CD14-positive monocyte (primary cell): ENCODE measurements around the gene TBC1D20. TPM values are rescaled to one million over a fixed set of nuclear protein-coding genes. Genes with fewer than 3 reads are reported as not detected.
A peak's percentile ranks its signal among the peaks of the same experiment; 100 is the strongest.

ENCODE experiments used
- DNase-seq, 3 donors: peaks; one replicate each; pipeline ENCODE4 v3.0.0-alpha.2; 2011 to 2022
- H2AFZ ChIP-seq: 2 replicates; pipeline ENCODE4 v1.6.0; 2012; ENCODE audit warnings: mild to moderate bottlenecking, low read depth, low read length, inconsistent platforms; ENCODE audit not compliant: insufficient read depth, poor library complexity, severe bottlenecking
- H3K27ac ChIP-seq, 2 donors: 1 replicate in 1 of 2; 2 replicates in 1 of 2; pipeline ENCODE4 v1.5.1; 2012 to 2013; ENCODE audit warnings: low read length in 2 of 2, control low read depth in 1 of 2, inconsistent platforms in 1 of 2, low read depth in 1 of 2, mild to moderate bottlenecking in 1 of 2
- H3K27me3 ChIP-seq, 2 donors: one replicate each; pipeline versions ENCODE4 v1.6.0 to v1.6.1; 2011 to 2013; ENCODE audit warnings: low read length in 2 of 2; ENCODE audit not compliant: control insufficient read depth in 2 of 2, insufficient read depth in 2 of 2
- H3K36me3 ChIP-seq, 2 donors: replicated peaks in 1 of 2; 1 replicate in 1 of 2; 2 replicates in 1 of 2; pipeline versions ENCODE4 v1.5.1 to v1.6.1; 2012 to 2013; ENCODE audit warnings: low read length in 2 of 2, control low read depth in 1 of 2, inconsistent platforms in 1 of 2, mild to moderate bottlenecking in 1 of 2; ENCODE audit not compliant: insufficient read depth in 2 of 2, control insufficient read depth in 1 of 2
- H3K4me1 ChIP-seq, 2 donors: 1 replicate in 1 of 2; 2 replicates in 1 of 2; pipeline versions ENCODE4 v1.5.1 to v1.6.1; 2012 to 2013; ENCODE audit warnings: low read length in 2 of 2, control low read depth in 1 of 2, inconsistent platforms in 1 of 2, mild to moderate bottlenecking in 1 of 2, moderate library complexity in 1 of 2; ENCODE audit not compliant: insufficient read depth in 2 of 2, control insufficient read depth in 1 of 2
- H3K4me2 ChIP-seq: replicated peaks from 2 replicates; pipeline ENCODE3; 2012; ENCODE audit warnings: low read length, moderate library complexity, mild to moderate bottlenecking; ENCODE audit not compliant: poor library complexity, severe bottlenecking; ENCODE audit errors: extremely low read depth
- H3K4me3 ChIP-seq, 3 experiments: fragments of 200-600 bp in 1 of 3; sonication (generic) in 1 of 3; replicated peaks in 1 of 3; 1 replicate in 2 of 3; 2 replicates in 1 of 3; pipeline ENCODE4 v1.5.1; 2011 to 2013; ENCODE audit warnings: low read length in 3 of 3, mild to moderate bottlenecking in 3 of 3, control low read depth in 2 of 3, low read depth in 2 of 3, inconsistent platforms in 1 of 3, moderate library complexity in 1 of 3
- H3K79me2 ChIP-seq: 2 replicates; pipeline ENCODE4 v1.6.0; 2012; ENCODE audit warnings: mild to moderate bottlenecking, control low read depth, inconsistent platforms, low read length, moderate library complexity; ENCODE audit not compliant: insufficient read depth
- H3K9ac ChIP-seq: 2 replicates; pipeline ENCODE4 v1.6.0; 2017; ENCODE audit warnings: low read length, mild to moderate bottlenecking; ENCODE audit not compliant: insufficient read depth, poor library complexity, severe bottlenecking
- H3K9me3 ChIP-seq, 2 donors: replicated peaks in 1 of 2; 1 replicate in 1 of 2; 2 replicates in 1 of 2; pipeline versions ENCODE4 v1.5.1 to v1.6.1; 2012 to 2013; ENCODE audit warnings: low read length in 2 of 2, control low read depth in 1 of 2; ENCODE audit not compliant: control insufficient read depth in 1 of 2, insufficient read depth in 1 of 2
- H4K20me1 ChIP-seq: 2 replicates; pipeline ENCODE4 v1.6.0; 2012; ENCODE audit warnings: mild to moderate bottlenecking, low read length, control low read depth, moderate library complexity; ENCODE audit not compliant: insufficient read depth
- H3K27ac Mint-ChIP-seq, 7 donors: one replicate each; pipeline ENCODE4 v1.8.0; 2020; ENCODE audit warnings: mild to moderate bottlenecking in 7 of 7, mixed read lengths in 7 of 7, moderate library complexity in 6 of 7, inconsistent platforms in 2 of 7
- H3K27me3 Mint-ChIP-seq, 3 donors: one replicate each; pipeline ENCODE4 v1.8.0; 2021 to 2022; ENCODE audit warnings: low read depth in 3 of 3, mild to moderate bottlenecking in 3 of 3, mixed read lengths in 3 of 3, moderate library complexity in 3 of 3, inconsistent platforms in 1 of 3
- H3K36me3 Mint-ChIP-seq, 2 donors: one replicate each; pipeline ENCODE4 v1.8.0; 2020; ENCODE audit warnings: mixed read lengths in 2 of 2, inconsistent platforms in 1 of 2, mild to moderate bottlenecking in 1 of 2
- H3K4me1 Mint-ChIP-seq: one replicate; pipeline ENCODE4 v1.8.0; 2020; ENCODE audit warnings: mild to moderate bottlenecking, mixed read lengths
- H3K4me3 Mint-ChIP-seq, 2 donors: one replicate each; pipeline ENCODE4 v1.8.0; 2020; ENCODE audit warnings: mild to moderate bottlenecking in 2 of 2, mixed read lengths in 2 of 2, moderate library complexity in 1 of 2
- H3K9me3 Mint-ChIP-seq, 7 donors: one replicate each; pipeline ENCODE4 v1.8.0; 2020 to 2022; ENCODE audit warnings: mixed read lengths in 7 of 7, mild to moderate bottlenecking in 6 of 7, moderate library complexity in 6 of 7, inconsistent platforms in 2 of 7
- WGBS: methylation state at CpG from one replicate; pipeline ENCODE4 v1.1.5; 2013; ENCODE audit warnings: missing lambda C conversion rate; ENCODE audit not compliant: insufficient coverage; 5-methylcytosine and 5-hydroxymethylcytosine counted together
- intact Hi-C, 2 donors: fragments of 100-400 bp; cut with micrococcal nuclease; formaldehyde crosslinking; loops; one replicate each; pipeline versions ENCODE4 v1.15.0 to v1.15.1; 2023
- polyA plus RNA-seq, 3 donors: library from polyadenylated mRNA; depleted of rRNA in 1 of 3; unstranded in 2 of 3; stranded (reverse) in 1 of 3; fragments of 300-500 nt in 2 of 3; fragments of >200 nt in 1 of 3; fragmentation: Illumina TruSeq in 2 of 3; gene quantifications; 1 replicate in 2 of 3; 2 replicates in 1 of 3; pipeline ENCODE4 v1.2.3, GENCODE V29; 2012 to 2021
- TF ChIP-seq, protein P1 (sequence below): fragments of 200-600 bp; IDR thresholded peaks from one replicate; pipeline ENCODE4 v1.8.0; 2022; ENCODE audit warnings: antibody characterized with exemption, mild to moderate bottlenecking

TBC1D20 gene
- polyA plus RNA-seq, 3 donors: 10.5 to 24.7 (median 11.3) TPM

GRCh38 chr20:434661-435419 lies 27.5 kb downstream of the TBC1D20 start:
- Histone ChIP-seq H2AFZ (no peak overlapping the region), H3K4me2 (no peak overlapping the region), H3K36me3 (peaks cover 45 to 80% of the 10 kb centered on the region in 2 donors), H3K4me1 (peaks cover 19 to 20% of the 10 kb centered on the region in 2 donors), H3K27ac (no peak overlapping the region), H4K20me1 (peaks cover 17% of the 10 kb centered on the region), H3K4me3 (no peak overlapping the region), H3K27me3 (no peaks in the 10 kb centered on the region), H3K9me3 (no peaks in the 10 kb centered on the region), H3K9ac (no peak overlapping the region), H3K79me2 (no peaks in the 10 kb centered on the region)
- H3K4me3 Mint-ChIP-seq: no peak overlapping the region
- intact Hi-C loops: loop anchor here in 1 of 2 donors (10.0 kb wide), 1 partner anchor 50 kb away; no protein-coding TSS in a partner anchor
- peaks cover 58 to 81% of the 10 kb centered on the region in 2 donors for H3K36me3 Mint-ChIP-seq
- peaks cover 33% of the 10 kb centered on the region for H3K4me1 Mint-ChIP-seq
- no peaks in the 10 kb centered on the region for H3K9me3 Mint-ChIP-seq
- H3K27ac Mint-ChIP-seq: peak overlapping the region in 2 of 7 donors; percentile 21 to 75
- no peak for DNase-seq
- TF ChIP-seq, protein P1, sequence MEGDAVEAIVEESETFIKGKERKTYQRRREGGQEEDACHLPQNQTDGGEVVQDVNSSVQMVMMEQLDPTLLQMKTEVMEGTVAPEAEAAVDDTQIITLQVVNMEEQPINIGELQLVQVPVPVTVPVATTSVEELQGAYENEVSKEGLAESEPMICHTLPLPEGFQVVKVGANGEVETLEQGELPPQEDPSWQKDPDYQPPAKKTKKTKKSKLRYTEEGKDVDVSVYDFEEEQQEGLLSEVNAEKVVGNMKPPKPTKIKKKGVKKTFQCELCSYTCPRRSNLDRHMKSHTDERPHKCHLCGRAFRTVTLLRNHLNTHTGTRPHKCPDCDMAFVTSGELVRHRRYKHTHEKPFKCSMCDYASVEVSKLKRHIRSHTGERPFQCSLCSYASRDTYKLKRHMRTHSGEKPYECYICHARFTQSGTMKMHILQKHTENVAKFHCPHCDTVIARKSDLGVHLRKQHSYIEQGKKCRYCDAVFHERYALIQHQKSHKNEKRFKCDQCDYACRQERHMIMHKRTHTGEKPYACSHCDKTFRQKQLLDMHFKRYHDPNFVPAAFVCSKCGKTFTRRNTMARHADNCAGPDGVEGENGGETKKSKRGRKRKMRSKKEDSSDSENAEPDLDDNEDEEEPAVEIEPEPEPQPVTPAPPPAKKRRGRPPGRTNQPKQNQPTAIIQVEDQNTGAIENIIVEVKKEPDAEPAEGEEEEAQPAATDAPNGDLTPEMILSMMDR: no peak
- 97% methylated on average over 15 of the region's 16 CpGs for WGBS
- H3K27me3 Mint-ChIP-seq: peaks cover 0 to 2% (median 2%) of the 10 kb centered on the region in 3 donors

DNA sequence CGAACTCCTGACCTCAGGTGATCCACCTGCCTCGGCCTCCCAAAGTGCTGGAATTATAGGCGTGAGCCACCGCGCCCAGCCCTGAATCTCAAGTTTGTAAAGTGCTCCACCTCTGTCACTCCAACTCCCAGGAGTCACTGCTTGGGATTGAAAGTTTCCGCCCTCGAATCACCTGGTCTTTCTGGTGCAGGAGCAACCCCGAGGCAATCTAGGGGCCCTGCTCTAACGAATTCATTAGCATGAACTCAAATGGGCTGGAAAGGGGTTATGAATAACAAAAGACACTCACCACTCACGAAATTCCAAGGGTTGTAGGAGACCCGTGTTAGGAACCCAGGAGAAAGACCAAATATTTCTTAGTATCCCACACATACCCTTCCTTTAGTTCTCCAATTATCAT lies 28.1 kb downstream of the TBC1D20 start:
- H3K4me2 ChIP-seq: no peak overlapping the region
- no peak overlapping the region for H3K27ac ChIP-seq
- DNase-seq: no peak
- H3K9ac ChIP-seq: no peak overlapping the region
- H3K9me3 ChIP-seq: no peaks in the 10 kb centered on the region
- Mint-ChIP-seq H3K4me3 (no peak overlapping the region), H3K36me3 (peaks cover 60 to 82% of the 10 kb centered on the region in 2 donors), H3K9me3 (no peaks in the 10 kb centered on the region), H3K27me3 (peaks cover 0 to 2% (median 2%) of the 10 kb centered on the region in 3 donors), H3K27ac (peak overlapping the region in 2 of 7 donors; percentile 30 to 84), H3K4me1 (peaks cover 27% of the 10 kb centered on the region)
- no peak overlapping the region for H2AFZ ChIP-seq
- H4K20me1 ChIP-seq: peaks cover 17% of the 10 kb centered on the region
- no peaks in the 10 kb centered on the region for H3K79me2 ChIP-seq
- intact Hi-C loops: loop anchor here in 1 of 2 donors (10.0 kb wide), 1 partner anchor 51 kb away; no protein-coding TSS in a partner anchor
- peaks cover 16 to 17% of the 10 kb centered on the region in 2 donors for H3K4me1 ChIP-seq
- TF ChIP-seq, protein P1: no peak
- H3K27me3 ChIP-seq: no peaks in the 10 kb centered on the region
- WGBS: 98% methylated on average over 5 of the region's 11 CpGs
- no peak overlapping the region for H3K4me3 ChIP-seq
- H3K36me3 ChIP-seq: peaks cover 47 to 80% of the 10 kb centered on the region in 2 donors
